ENCODE data around the gene CEP72.
"Not testable (repeated sequence)": the region's sequence is repeated elsewhere in the genome, so short reads cannot be mapped to it uniquely, and the experiment has no call there.

CEP72 gene

GRCh38 chr5:676699-677076, 64.5 kb downstream of the CEP72 start:
- peaks cover 0 to 38% (median 33%) of the 10 kb centered on the region in 10 experiments; a peak in 18 of 20 replicates for H3K4me1 ChIP-seq
- no peaks in the 10 kb centered on the region for H3K9me3 ChIP-seq (replicated peaks in 1 of 11)
- no peak overlapping the region for H3K4me3 ChIP-seq
- TF ChIP-seq Cebpa-rat (IDR thresholded peaks at IDR 0.05): no peak
- no peaks in the 10 kb centered on the region for H3K36me3 ChIP-seq
- peak overlapping the region in 8 of 11 experiments; percentile 47 to 84 (median 78); a peak in 11 of 22 replicates for H3K4me2 ChIP-seq
- peaks cover 0 to 58% (median 31%) of the 10 kb centered on the region in 11 experiments; a peak in 16 of 22 replicates for H4K20me1 ChIP-seq
- H3K9ac ChIP-seq: no peak overlapping the region
- peaks cover 0 to 47% (median 7%) of the 10 kb centered on the region in 11 experiments; a peak in 12 of 22 replicates for H3K27me3 ChIP-seq
- no peak overlapping the region for H3K27ac ChIP-seq

- H3K27me3 ChIP-seq: peaks cover 0 to 40% (median 7%) of the 10 kb centered on the region in 11 experiments; a peak in 12 of 22 replicates
- H3K9me3 ChIP-seq (replicated peaks in 1 of 11): no peaks in the 10 kb centered on the region
- H4K20me1 ChIP-seq: peaks cover 0 to 50% (median 24%) of the 10 kb centered on the region in 11 experiments; a peak in 16 of 22 replicates
- no peak overlapping the region for H3K9ac ChIP-seq
- no peak for TF ChIP-seq Cebpa-rat (IDR thresholded peaks at IDR 0.05)
- no peak overlapping the region; a peak in 1 of 22 replicates for H3K4me2 ChIP-seq
- no peak overlapping the region for H3K4me3 ChIP-seq
- peaks cover 0 to 30% (median 26%) of the 10 kb centered on the region in 10 experiments; a peak in 18 of 20 replicates for H3K4me1 ChIP-seq
- H3K27ac ChIP-seq: no peak overlapping the region
- no peaks in the 10 kb centered on the region for H3K36me3 ChIP-seq
These were observed 65.3 kb downstream of the CEP72 start for GRCh38 chr5:677131-678101.

- H3K27ac ChIP-seq; H3K36me3 ChIP-seq; H3K9ac ChIP-seq; H3K4me2 ChIP-seq; H3K9me3 ChIP-seq (replicated peaks in 1 of 11); H3K4me3 ChIP-seq: not testable (repeated sequence)
- Histone ChIP-seq H3K27me3 (peaks cover 0 to 29% (median 3%) of the 10 kb centered on the region in 11 experiments; a peak in 11 of 22 replicates), H3K4me1 (peaks cover 0 to 21% (median 17%) of the 10 kb centered on the region in 10 experiments; a peak in 17 of 20 replicates), H4K20me1 (peaks cover 0 to 41% (median 13%) of the 10 kb centered on the region in 11 experiments; a peak in 16 of 22 replicates)
These were observed 66.4 kb downstream of the CEP72 start for GRCh38 chr5:678521-678920.

- H3K4me1 ChIP-seq: peaks cover 0 to 28% (median 24%) of the 10 kb centered on the region in 10 experiments; a peak in 17 of 20 replicates
- peaks cover 0 to 41% (median 7%) of the 10 kb centered on the region in 11 experiments; a peak in 14 of 22 replicates for H4K20me1 ChIP-seq
- H3K9ac ChIP-seq; H3K4me2 ChIP-seq; H3K27ac ChIP-seq; H3K4me3 ChIP-seq; H3K36me3 ChIP-seq; H3K9me3 ChIP-seq (replicated peaks in 1 of 11): not testable (repeated sequence)
- H3K27me3 ChIP-seq: peaks cover 0 to 21% (median 0%) of the 10 kb centered on the region in 11 experiments; a peak in 8 of 22 replicates
These were observed 67.2 kb downstream of the CEP72 start for GRCh38 chr5:679166-679895.

- H3K9me3 ChIP-seq (replicated peaks in 1 of 11); H3K36me3 ChIP-seq; H3K4me2 ChIP-seq; H3K4me3 ChIP-seq; H3K9ac ChIP-seq; H3K27ac ChIP-seq: not testable (repeated sequence)
- Histone ChIP-seq H4K20me1 (peaks cover 0 to 35% (median 7%) of the 10 kb centered on the region in 11 experiments; a peak in 13 of 22 replicates), H3K27me3 (peaks cover 0 to 16% (median 0%) of the 10 kb centered on the region in 11 experiments; a peak in 8 of 22 replicates), H3K4me1 (peaks cover 0 to 31% (median 24%) of the 10 kb centered on the region in 10 experiments; a peak in 17 of 20 replicates)
These were observed 68.1 kb downstream of the CEP72 start for GRCh38 chr5:680118-680795.

GRCh38 chr5:680836-681235, 68.7 kb downstream of the CEP72 start:
- H3K9ac ChIP-seq; H3K4me2 ChIP-seq; H3K27ac ChIP-seq; H3K36me3 ChIP-seq; H3K4me3 ChIP-seq; H3K9me3 ChIP-seq (replicated peaks in 1 of 11): not testable (repeated sequence)
- peaks cover 0 to 32% (median 4%) of the 10 kb centered on the region in 11 experiments; a peak in 13 of 22 replicates for H4K20me1 ChIP-seq
- peaks cover 0 to 11% (median 0%) of the 10 kb centered on the region in 11 experiments; a peak in 8 of 22 replicates for H3K27me3 ChIP-seq
- peaks cover 0 to 25% (median 18%) of the 10 kb centered on the region in 10 experiments; a peak in 17 of 20 replicates for H3K4me1 ChIP-seq

- peaks cover 0 to 18% (median 11%) of the 10 kb centered on the region in 10 experiments; a peak in 13 of 20 replicates for H3K4me1 ChIP-seq
- not testable (repeated sequence) for H3K27me3 ChIP-seq
These were observed 69.4 kb downstream of the CEP72 start for GRCh38 chr5:681317-682191.

GRCh38 chr5:682216-682615, 70.1 kb downstream of the CEP72 start:
- H3K4me2 ChIP-seq; H3K9me3 ChIP-seq (replicated peaks in 1 of 11); H3K9ac ChIP-seq; H3K27ac ChIP-seq; H3K27me3 ChIP-seq; H3K36me3 ChIP-seq; H3K4me3 ChIP-seq: not testable (repeated sequence)
- Histone ChIP-seq H4K20me1 (peaks cover 0 to 30% (median 0%) of the 10 kb centered on the region in 11 experiments; a peak in 8 of 22 replicates), H3K4me1 (peaks cover 0 to 16% (median 10%) of the 10 kb centered on the region in 10 experiments; a peak in 13 of 20 replicates)

More at GRCh38 chr5:681317-682191, 69.4 kb downstream of the CEP72 start:
- H3K9me3 ChIP-seq (replicated peaks in 1 of 11); H3K27ac ChIP-seq; H3K36me3 ChIP-seq; H3K9ac ChIP-seq; H3K4me3 ChIP-seq; H3K4me2 ChIP-seq: not testable (repeated sequence)
- H4K20me1 ChIP-seq: peaks cover 0 to 32% (median 0%) of the 10 kb centered on the region in 11 experiments; a peak in 8 of 22 replicates

GRCh38 chr5:682651-683358, 70.7 kb downstream of the CEP72 start:
- H3K9me3 ChIP-seq (replicated peaks in 1 of 11); H3K27ac ChIP-seq; H3K9ac ChIP-seq; H3K36me3 ChIP-seq; H3K4me2 ChIP-seq; H3K4me3 ChIP-seq; H3K27me3 ChIP-seq: not testable (repeated sequence)
- Histone ChIP-seq H3K4me1 (peaks cover 0 to 16% (median 10%) of the 10 kb centered on the region in 10 experiments; a peak in 13 of 20 replicates), H4K20me1 (peaks cover 0 to 24% (median 0%) of the 10 kb centered on the region in 11 experiments; a peak in 6 of 22 replicates)

Measured in BLaER1 treated with 17β-estradiol and CSF1 and Interleukin-3, amounts not matched to agents 10 nM and 100 nM (cell line).